Body of pancreas (tissue), 4 donors: ENCODE results near the gene LINS1. TPM values are rescaled to one million over a fixed set of nuclear protein-coding genes. Genes with fewer than 3 reads are reported as not detected.

Source experiments
- ATAC-seq: fragments of 150-250 bp; one replicate; pipeline ENCODE4 v1.9.1; 2016
- DNase-seq, 4 donors: peaks; one replicate each; pipeline ENCODE4 v3.0.0-alpha.2; 2019
- H3K27ac ChIP-seq, 4 donors: fragments of 200-600 bp; sonication (generic); 1 replicate in 3 of 4; 2 replicates in 1 of 4; pipeline versions ENCODE4 v1.5.1 to v1.6.1; 2016 to 2019; ENCODE audit warnings: mild to moderate bottlenecking in 1 of 4, mixed read lengths in 1 of 4, moderate library complexity in 1 of 4
- H3K27me3 ChIP-seq, 2 donors: fragments of 200-600 bp; sonication (generic); one replicate each; pipeline ENCODE4 v1.6.0; 2016; ENCODE audit warnings: mild to moderate bottlenecking in 1 of 2
- H3K36me3 ChIP-seq, 2 donors: fragments of 200-600 bp; sonication (generic); replicated peaks in 1 of 2; 2 replicates each; pipeline ENCODE4 v1.5.1; 2016; ENCODE audit warnings: low read depth in 2 of 2; ENCODE audit not compliant: insufficient read depth in 1 of 2
- H3K4me1 ChIP-seq: fragments of 200-600 bp; sonication (generic); one replicate; pipeline ENCODE4 v1.6.0; 2016
- H3K4me3 ChIP-seq, 2 donors: fragments of 200-600 bp; sonication (generic); 1 replicate in 1 of 2; 2 replicates in 1 of 2; pipeline ENCODE4 v1.5.1; 2016 to 2019
- H3K9me3 ChIP-seq, 3 donors: fragments of 200-600 bp; sonication (generic); 1 replicate in 2 of 3; 2 replicates in 1 of 3; pipeline ENCODE4 v1.5.1; 2016
- CTCF ChIP-seq, 7 experiments: fragments of 450-650 bp in 4 of 7; fragments of 200-600 bp in 3 of 7; sonication (generic) in 3 of 7; IDR thresholded peaks; one replicate each; pipeline ENCODE4 v1.5.1; 2016 to 2019; ENCODE audit warnings: antibody characterized with exemption in 7 of 7
- POLR2A ChIP-seq, 3 donors: fragments of 450-650 bp; IDR thresholded peaks; one replicate each; pipeline ENCODE4 v1.6.1; 2016; ENCODE audit warnings: antibody characterized with exemption in 3 of 3, mild to moderate bottlenecking in 2 of 3
- WGBS, 2 donors: methylation state at CpG; one replicate each; pipeline ENCODE4 v1.1.5; 2017; 5-methylcytosine and 5-hydroxymethylcytosine counted together
- intact Hi-C: fragments of 100-400 bp; cut with DNase I; formaldehyde crosslinking; loops from one replicate; pipeline ENCODE4 v1.15.1; 2023
- total RNA-seq, 2 donors: library from RNA; depleted of rRNA; stranded (reverse); fragments of >200 nt; gene quantifications; one replicate each; pipeline ENCODE4 v1.1.0, GENCODE V29; 2016

LINS1 gene
- total RNA-seq, 2 donors from 2014 or later: 7.0 to 18.1 TPM

DNA sequence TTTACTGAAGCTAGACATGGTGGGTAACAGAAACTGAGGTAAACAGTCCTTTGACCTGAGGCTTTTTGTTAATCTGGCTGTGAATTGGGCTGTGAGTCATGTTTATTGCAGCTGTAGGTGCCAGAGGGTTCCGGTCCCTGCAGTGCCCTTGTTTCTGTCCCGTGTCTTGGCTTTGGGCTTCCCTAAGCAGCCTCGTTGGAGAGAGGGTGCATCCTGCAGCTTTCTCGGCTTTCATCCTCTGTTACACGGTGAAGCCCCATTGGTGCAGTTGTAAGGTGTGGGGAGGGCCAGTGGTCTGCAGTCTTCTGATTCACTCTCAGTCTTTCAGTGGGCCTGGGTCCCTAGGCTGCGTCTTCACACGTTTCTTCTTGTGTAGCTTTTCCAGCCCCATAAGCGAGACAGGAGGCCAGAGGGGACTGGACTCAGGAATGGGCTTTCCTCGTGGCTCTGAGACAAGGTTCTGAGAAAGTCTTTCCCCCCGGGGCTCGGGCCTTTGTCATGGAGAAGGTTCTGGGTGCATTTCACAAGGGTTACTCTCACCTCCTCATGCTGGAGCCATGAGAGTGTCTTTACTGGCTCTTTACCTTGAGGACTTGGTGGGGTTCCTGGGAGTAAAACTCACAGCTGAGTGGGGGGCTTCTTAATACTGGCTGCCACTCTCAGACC, 33.6 kb upstream of the LINS1 start:
- 82 to 83% methylated on average over 9 to 11 of the region's 11 CpGs for WGBS, 2 donors
- Histone ChIP-seq H3K4me3 (no peak overlapping the region), H3K27ac (no peak overlapping the region), H3K27me3 (no peaks in the 10 kb centered on the region), H3K4me1 (no peaks in the 10 kb centered on the region), H3K36me3 (peaks cover 0 to 7% of the 10 kb centered on the region in 2 donors), H3K9me3 (no peaks in the 10 kb centered on the region)
- DNase-seq: no peak
- no peak for ATAC-seq
- intact Hi-C loops: loop anchor here (10.0 kb wide), 1 partner anchor 229 kb away; no protein-coding TSS in a partner anchor
- no peak for TF ChIP-seq POLR2A (IDR thresholded peaks at IDR 0.05)
- no peak for TF ChIP-seq CTCF (IDR thresholded peaks at IDR 0.05)

DNA sequence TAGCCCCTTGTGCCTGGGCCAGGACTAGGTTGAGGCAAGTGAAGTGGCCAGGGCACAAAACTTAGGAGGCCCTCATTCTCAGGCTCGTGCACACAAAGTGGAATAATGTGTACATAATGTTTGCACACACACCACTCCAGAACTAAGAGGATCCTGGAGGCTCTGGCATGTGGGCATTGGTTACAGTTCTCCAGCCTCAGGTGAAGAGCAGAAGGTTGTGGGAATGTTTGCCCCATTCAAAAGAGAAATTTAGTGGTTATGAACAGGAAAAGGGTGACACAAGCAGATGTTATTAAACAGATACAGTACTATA, 31.7 kb upstream of the LINS1 start:
- Histone ChIP-seq H3K4me3 (no peak overlapping the region), H3K36me3 (peaks cover 0 to 11% of the 10 kb centered on the region in 2 donors), H3K9me3 (no peaks in the 10 kb centered on the region), H3K27ac (no peak overlapping the region), H3K27me3 (no peaks in the 10 kb centered on the region), H3K4me1 (no peaks in the 10 kb centered on the region)
- intact Hi-C loops: loop anchor here (5.0 to 10.0 kb wide), 2 partner anchors 231 to 369 kb away; no protein-coding TSS in a partner anchor
- DNase-seq (no peak), ATAC-seq (no peak)
- WGBS, 2 donors: 79 to 93% methylated on average over 1 of the region's 1 CpG
- TF ChIP-seq CTCF (IDR thresholded peaks at IDR 0.05) (no peak), POLR2A (IDR thresholded peaks at IDR 0.05) (no peak)

- 81 to 84% methylated on average over 8 to 10 of the region's 10 CpGs for WGBS, 2 donors
- no peaks in the 10 kb centered on the region for H3K9me3 ChIP-seq
- no peak overlapping the region for H3K4me3 ChIP-seq
- no peaks in the 10 kb centered on the region for H3K4me1 ChIP-seq
- intact Hi-C loops: loop anchor here (5.0 to 10.0 kb wide), 2 partner anchors 233 to 370 kb away; no protein-coding TSS in a partner anchor
- ATAC-seq (no peak), DNase-seq (no peak)
- no peak overlapping the region for H3K27ac ChIP-seq
- TF ChIP-seq POLR2A (IDR thresholded peaks at IDR 0.05): no peak
- TF ChIP-seq CTCF (IDR thresholded peaks at IDR 0.05): no peak
- peaks cover 0 to 11% of the 10 kb centered on the region in 2 donors for H3K36me3 ChIP-seq
- no peaks in the 10 kb centered on the region for H3K27me3 ChIP-seq
Measured at GRCh38 chr15:100631831-100632230, 29.8 kb upstream of the LINS1 start.

- no peaks in the 10 kb centered on the region for H3K27me3 ChIP-seq
- DNase-seq (no peak), ATAC-seq (no peak)
- intact Hi-C loops: loop anchor here (10.0 kb wide), 1 partner anchor 626 kb away; the partner anchor contains the start of gene CHSY1
- no peaks in the 10 kb centered on the region for H3K4me1 ChIP-seq
- TF ChIP-seq CTCF (IDR thresholded peaks at IDR 0.05): no peak
- TF ChIP-seq POLR2A (IDR thresholded peaks at IDR 0.05): no peak
- no peak overlapping the region for H3K4me3 ChIP-seq
- H3K9me3 ChIP-seq: no peaks in the 10 kb centered on the region
- WGBS, 2 donors: 48 to 59% methylated on average over 3 of the region's 3 CpGs
- H3K36me3 ChIP-seq: peaks cover 0 to 11% of the 10 kb centered on the region in 2 donors
- no peak overlapping the region for H3K27ac ChIP-seq
Measured at GRCh38 chr15:100628746-100629145, 26.8 kb upstream of the LINS1 start.
